SIG-M5 treated with dmso at 0.1 percent for 504 hours (cell line): ENCODE results near the gene PPARA.

Experiments used
- DNase-seq: peaks from one replicate; lab custom pipeline; 2025; ENCODE audit not compliant: unreplicated experiment; lab: John Stamatoyannopoulos, UW

The PPARA gene

DNA sequence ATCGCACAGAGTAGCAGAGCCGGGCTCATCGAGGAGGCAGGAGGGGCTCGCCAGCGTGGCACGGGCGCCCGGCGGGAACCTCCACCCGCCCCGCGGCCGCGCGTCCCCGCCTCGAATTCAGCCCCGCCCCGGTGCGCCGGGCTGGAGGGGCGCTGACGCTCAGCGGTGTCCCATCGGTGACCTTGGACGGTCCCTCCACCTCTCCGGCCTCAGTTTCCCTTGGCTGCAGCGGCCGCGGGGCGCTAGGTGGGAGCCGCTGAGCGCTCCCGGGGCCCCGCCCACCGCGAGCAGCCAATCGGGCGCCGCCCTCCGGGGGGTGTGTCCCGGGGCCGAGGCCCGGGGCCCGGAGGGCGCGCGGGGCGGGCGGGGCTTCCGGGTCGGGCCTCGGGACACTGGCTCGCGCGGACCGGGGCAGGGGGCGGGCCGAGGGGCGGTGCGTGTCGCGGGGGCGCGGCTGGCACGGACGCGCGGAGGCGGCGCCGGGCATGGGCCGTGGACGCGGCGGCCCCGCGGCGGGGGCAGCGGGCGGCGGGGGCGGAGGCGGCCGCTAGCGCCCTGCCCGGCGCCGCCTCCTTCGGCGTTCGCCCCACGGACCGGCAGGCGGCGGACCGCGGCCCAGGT, at the start of gene PPARA:
Gene PPARA, plus strand, starts transcription at position 493 of the 621 bp plus-strand sequence. CDS start 47,858 bp downstream, outside the sequence.
- peak; percentile 21 for DNase-seq

DNA sequence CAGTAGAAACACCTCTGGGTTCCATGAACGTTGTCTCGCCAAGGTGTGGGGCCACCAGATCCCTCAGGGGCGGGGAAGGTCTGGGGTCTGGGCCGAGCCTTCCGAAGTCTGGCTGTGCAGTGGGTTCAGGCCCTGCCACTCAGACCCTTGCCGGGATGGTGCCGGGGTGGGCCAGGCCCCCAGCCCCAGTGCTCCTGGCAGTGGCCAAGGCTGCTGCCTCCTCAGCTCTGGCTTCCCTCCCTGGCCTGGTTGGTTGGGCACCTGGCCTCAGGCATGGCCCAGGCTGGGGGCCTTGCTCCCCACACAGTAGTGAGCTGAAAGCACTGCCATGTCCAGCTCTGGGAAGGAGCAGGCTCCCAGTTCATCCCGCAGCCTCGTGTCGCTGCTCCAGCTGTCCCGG, 48.2 kb upstream of the PPARA start:
- no peak for DNase-seq

DNA sequence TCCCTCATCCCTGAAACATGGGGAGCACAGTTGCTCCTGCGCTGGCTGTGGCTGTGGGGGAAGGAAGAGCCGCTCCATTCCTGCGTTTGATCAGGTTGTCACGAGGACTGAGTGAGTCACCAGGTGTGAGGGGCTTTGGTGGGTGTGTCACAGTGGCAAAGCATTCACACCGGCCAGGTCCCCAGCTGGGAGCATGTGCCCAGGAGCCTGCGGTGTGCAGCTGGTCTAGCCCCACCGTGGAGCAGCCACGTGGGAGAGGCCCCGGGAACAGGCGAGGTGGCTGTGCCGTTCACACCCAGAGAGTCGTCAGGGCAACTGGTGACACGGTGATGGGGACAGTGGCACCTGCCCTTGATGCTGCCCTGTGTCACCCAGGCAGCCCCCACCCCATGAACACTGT, 47.6 kb upstream of the PPARA start:
- no peak for DNase-seq

DNA sequence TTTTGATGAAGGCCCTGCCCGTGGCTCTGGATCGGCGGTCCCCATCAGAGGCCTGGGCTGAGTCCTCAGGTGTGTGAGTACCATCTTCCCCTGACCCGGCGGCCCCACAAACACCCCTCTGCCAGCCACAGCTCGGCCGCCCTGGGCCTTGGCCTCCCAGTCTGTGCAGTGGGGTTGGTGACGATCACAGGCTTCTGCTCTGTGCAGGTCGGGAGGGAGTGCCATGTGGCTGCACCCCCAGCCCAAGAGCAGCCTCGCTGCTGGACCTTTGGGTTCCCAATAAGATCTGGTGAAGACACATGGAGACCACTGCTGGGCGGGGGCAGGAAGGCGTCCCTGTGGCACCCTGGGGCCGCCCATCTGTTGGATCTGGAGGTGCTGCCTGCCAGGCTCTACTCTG, 47.1 kb upstream of the PPARA start:
- no peak for DNase-seq

DNA sequence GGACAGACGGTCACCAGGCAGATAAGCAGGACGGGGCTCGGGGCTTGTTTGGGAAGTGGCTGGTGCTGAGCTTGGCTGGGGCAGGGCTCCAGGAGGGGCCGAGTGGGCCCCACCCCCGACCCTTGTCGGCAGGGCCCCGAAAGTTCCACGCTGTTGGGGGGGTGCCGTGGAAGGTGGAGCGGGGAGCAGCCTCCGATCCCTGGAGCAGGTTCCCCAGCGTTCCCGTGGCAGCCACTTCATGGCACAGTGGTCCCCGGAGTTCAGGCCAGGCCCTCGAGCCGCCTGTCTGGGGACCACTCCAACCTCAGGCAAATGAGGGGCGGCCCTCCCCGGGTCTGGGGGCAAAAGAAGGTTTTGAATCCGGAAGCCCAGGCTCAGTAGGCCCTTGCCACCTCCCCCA, 46.7 kb upstream of the PPARA start:
- DNase-seq: no peak

DNA sequence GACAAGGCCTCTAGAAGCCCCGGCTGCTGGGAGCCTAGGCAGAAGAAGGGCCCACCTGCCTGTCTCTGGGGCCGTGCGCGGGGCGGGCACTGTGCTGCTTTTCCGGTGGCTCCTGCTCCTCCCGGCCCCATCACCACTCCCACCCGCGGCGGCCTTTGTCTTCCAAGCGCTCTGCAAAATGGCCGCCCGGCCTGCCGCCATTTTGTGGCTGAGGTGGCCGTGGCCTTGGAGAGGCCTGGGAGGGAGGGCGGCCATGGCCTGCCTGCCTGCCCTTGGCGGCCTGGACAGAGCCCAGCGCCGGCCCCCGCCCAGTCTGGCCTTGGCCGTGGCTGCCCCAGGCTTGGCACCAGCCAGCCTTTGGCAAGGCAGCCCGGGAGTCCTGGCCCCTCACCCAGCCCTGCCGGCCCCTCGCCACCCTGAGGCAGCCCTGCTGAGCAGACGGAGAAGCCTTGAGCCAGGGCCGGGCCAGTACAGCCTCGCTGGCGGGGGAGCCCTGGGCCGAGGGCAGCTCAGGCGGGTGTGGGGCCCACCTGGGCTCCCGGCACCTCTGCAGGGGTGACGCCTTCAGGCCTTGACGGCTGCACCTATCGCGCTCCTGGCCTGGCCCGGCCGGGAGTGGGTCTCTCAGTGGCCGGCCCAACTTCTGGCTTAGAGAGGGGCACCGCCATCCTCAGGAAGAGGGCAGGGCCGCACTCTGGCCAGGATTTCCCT, 46.0 kb upstream of the PPARA start:
- DNase-seq: no peak

DNA sequence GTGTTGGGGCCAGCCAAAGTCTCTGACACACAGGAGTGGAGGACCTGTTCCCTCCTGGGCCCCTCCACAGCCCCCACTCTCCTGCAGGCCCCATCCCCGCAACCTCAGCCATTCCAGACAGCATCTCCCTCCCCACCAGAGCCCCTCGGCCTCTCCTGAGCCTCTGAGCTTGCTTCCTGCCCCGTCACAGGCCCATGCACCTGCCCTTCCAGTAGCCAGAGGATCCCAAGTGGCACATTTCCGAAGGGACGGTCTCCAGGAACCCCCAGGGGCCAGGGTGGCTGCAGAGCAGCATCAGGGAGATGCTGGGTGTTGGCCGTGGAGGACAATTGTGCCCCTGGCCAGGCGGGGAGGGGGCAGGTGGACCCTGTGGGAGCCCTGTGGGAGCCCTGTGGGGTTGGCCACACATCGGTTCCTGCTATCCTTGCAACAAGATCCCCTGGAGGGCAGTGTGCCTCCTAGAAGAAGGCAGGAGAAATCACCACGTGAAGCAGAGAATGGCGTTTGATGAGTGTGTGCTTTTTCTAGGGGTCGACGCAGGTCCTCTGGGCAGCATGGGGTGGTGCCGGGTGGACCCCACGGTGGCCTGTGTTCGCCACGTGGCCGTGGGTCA, 45.3 kb upstream of the PPARA start:
- no peak for DNase-seq

DNA sequence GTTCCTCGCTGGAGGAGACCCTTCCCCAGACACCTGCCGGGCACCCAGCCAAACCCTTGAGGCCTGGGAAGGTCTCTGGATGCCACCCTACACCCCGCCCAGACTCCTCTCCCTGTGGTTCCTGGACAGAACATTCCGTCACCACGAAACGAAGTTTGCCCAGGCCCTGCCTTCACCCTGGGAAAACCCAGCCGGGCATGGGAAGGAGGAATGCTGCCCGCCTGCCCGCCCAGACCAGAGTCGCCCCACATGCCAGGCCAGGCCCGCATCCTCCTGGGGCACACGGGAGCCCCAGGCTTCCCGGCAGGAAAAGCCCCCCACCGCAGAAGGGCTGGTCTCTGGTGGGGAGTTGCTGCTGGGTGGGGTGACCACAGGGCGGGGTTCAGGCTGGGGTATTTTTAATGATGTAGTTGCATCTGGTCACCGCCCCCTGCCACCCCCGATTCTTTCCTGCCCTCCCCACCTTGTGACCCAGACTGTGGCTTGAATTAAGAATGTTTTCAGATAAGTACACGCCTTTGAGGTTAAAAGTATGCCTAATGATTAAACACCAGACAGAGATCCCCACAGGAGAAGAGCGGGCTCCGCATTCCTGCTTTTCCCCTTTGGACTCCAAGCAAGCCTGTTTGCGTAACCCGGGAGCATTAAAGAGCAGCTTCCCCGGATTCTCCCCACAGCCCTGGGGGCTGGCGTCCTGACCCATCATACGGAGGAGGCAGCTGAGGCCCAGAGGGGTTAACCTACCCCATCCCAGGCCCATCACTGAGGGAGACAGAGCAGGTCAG, 44.6 kb upstream of the PPARA start:
- DNase-seq: no peak

DNA sequence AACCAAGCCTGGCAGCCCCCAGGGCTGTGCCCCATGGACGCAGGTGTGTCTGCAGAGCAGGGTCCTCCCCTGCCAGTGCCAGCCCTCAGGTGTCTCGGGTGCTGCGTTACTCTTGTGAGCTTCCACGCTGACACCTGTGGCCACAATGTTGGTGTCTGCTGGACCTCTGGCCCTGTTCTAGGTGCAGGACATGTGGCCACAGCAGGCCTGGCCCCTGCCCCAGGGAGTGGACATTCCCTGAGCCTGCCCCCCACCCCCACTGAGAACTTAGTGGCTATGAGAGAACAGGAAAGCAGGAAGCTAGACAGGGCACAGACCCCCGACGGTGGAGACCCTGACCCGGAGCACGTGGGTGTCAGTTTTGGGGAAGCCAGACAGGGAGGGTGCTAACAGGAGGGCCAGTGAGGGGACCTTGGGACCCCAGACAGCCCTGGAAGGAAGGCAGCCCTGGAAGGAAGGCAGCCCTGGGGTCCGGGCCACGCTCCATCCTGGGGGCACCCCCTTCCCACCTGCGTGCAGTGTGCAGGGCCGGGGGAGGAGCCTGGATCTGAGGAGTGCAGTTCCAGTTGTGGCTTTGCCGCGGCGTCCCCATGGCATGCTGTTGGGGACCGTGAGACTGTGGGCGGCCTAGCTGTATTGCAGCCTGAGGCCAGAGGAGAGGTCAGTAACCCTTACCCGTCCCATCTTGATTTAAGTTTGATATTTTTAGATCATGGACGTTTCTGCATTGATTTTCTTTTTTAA, 43.9 kb upstream of the PPARA start:
- DNase-seq: no peak

DNA sequence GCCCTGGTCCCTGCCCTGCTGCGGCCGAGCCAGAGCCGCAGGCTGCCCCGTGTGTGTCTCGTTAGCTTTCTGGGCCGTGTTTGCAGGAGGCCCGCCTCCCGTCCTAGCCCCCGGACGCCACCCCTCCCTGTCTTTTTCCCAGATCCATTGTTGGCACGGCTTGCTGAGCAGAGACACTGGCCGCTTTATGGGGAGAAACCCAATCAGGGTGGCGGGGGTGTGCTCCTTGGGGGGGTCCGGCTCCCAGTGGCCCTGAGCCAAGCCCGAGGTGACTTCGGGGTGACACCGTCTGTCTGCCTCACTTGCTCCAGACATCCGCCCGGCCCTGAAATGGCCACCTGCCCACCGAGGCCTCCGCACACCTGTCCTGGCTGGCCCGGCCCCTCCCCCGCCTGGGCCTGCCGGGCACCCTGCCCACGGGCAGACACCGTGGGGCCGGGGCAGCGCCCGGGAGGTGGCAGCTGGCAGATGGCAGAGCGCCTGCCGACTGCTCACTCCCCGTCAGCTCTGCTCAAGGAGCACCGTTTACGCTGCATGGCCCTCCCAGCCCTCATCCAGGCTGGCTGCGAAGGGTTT, 43.1 kb upstream of the PPARA start:
- no peak for DNase-seq

DNA sequence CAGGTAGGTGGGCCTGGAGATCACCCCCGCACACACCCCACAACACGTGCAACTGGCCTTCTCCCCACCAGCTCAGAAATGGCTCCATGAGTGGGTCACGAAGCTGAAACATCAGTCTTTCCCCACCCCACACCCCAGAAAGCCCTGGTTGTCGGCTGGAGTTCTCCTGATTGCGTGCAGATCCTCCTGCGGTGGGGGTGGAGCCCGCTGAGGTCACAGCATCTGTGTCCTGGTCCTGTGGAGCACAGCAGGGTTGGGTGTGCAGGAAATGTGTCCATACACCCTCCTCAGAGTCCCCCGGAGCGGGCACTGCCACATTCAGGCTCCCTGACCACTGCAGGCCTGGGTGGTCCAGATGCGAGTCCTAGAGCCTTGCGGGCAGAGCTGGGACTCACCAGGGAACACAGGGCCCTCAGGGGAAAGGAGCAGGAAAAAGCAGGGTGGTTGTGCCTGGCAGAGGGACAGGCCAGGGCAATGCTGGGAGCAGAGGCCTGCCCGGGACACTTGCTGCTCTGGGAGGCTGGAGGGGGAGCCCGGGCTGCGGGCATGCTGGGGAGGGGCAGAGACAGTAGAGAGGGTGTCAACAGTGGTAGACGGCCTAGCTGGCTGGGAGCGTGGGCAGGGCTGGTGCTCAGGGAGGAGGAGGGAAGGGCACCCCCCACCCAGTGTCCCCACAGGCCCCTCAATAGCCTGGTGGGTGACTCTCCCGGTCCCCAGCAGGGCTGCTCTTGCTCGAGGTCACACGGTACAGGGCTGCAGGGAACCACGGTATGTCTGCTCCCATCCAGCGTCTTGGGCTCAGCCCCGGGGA, 42.4 kb upstream of the PPARA start:
- DNase-seq: no peak

DNA sequence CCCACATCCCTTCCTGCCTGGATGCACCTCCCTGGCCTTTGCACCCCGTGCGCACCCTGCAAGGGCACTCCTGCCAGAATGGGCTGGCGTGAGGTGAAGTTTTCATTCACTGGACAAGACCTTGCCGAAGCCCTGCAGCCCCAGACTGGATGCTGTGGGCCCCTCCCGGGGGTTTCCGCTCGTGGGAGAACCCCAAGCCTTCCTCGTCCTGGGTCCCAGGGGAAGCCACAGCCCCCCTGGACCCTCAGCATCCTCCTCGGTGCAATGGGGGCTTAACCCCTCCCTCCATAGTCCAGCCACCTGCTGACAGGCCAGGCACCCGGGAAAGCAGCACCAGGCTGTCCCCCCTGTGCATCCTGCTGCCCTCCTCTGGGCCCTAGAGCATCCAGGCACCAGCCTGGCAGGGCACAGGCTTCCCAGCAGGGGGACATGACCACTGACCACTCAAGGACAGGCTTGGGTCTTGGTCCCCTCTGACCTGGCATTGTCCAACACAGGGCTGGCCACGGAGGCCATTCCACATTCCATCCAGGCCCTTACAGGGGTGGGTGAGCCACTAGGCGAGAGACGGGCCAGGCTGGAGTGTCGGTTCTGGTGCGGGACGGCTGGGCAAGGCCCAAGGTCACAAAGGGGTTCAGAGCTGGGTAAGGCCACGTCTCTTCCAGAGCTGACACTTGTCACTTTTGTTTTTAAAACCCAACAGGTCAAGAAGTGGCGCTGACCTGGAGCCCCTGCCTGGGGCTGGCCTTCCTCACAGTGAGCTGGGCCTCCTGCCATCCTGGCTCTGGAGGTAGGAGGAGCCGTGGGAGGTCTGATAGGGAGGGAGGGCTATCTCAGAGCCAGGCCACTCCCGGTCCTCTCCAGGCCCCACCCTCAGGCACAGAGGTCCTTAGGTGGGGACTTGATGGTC, 41.5 kb upstream of the PPARA start:
- no peak for DNase-seq

DNA sequence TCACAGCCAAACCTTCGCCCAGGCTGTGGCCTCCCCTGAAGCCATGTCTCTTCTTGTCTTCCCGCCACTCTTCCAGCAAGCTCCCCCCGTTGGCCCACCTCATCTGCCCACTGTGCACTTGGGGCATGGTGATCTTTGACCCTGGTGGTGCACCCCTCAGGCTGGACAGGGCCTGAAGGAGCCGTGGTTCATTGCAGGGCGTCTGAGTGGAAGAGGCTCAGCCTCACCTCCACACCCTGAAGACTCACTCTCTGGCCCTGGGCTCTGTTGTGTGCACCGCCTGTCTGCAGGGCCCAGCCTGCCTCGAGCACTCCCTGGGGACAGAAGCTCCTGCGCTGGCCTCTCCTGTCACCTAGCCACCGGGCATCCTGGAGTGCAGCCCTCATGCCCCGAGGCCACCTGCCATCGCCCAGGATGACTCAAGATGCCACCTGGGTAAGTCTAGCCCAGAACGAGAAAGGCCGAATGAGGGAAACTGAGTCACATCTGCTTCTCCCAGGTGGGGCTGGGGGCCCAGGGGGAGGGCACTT, 40.8 kb upstream of the PPARA start:
- no peak for DNase-seq

DNA sequence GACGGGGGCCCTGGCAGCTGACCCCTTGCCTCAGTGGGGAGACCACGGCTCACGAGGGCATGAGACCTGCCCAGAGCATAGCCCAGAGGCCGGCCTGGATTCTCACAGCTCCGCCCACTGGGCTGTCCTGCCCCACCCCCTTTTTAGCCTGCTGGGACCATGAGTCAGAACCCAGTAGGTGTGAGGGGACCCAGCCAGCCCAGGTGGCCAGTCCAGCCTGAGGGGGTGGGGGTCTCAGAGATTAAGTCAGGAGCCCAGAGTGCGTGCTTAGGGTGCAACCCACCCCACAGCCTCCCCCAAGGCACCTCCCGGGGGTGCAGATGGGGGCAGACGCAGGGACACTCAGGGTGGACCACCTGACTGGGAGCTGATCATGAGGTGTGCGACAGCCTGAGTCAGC, 40.1 kb upstream of the PPARA start:
- DNase-seq: no peak

DNA sequence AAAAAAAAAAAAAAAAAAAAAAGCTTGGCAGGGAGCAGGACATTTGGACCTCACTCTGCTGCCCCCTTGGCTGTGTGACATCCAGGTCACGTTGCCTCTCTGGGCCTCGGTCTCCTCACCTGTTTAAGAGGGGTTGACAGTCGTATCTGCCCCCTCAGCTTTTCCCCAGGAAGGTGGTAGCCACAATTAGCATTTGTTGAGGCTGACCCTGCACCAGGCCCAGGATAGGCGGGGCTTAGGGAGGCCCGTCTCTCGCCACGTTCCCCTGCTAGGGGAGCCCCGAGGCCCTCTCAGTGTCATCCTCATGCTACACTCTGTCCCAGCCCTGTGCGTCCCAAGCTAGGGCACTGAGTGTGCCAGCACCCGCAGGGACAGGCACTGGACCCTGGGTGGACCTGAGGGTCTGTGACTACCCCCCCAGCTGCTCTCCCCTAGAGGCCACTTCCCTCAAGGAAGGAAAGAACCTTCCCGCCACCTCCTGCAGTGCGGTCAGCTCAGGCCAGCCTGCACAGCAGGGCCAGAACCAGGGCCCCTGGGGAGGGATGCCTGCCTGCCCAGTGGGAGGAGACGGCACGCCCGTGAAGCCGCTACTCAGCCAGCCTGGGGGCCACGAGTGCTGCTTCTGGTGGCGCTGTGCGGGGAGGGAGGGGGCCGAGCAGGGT, 38.5 kb upstream of the PPARA start:
- DNase-seq: no peak

DNA sequence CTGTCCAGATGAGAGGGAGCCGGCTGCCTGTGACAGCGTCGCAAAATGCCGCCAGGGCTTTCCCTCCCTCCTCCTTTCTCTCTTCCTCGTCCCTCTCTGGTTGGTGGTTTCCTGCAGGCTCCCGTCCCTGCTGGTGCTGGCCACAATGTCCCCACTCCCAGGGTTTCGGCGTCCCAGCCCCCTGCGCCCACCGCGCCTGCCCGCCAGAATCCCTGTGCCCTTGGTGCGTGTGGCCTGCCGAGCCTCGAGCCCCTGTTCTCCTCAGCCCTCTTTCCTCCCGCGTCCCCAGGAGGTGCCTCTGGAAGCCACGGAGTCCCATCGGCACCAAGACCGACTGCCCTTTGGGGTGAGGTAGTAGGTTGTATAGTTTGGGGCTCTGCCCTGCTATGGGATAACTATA, 37.9 kb upstream of the PPARA start:
- DNase-seq: no peak

DNA sequence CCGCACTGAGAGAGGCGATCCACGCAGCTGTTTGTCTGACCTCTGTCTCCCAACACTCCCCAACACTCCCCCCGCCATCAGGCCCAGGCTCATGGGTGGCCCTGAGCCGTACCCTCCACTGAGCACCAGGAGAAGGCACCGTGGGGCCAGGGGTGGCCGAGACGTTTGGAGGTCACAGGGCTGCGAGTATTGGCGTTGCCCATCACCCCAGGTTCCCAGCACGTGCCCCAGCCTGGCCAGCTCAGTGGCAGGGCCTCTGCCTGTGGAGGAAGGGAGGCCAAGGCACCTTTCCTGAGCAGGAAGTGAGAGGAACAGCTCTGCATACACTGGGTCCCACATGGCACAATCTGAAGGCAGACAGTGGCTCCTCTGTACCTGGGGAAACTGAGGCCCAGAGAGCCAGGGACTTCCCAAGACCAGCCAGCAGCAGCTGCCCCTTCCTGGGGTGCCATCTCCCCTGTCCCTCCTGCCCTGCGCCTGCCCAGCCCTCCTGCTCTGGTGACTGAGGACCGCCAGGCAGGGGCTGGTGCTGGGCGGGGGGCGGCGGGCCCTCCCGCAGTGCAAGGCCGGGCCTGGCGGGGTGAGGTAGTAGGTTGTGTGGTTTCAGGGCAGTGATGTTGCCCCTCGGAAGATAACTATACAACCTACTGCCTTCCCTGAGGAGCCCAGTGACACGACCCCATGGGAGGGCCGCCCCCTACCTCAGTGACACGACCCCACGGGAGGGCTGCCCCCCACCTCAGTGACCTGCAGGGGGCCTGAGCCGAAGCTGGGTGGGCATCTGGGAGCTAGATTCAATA, 37.0 kb upstream of the PPARA start:
- DNase-seq: no peak
